Thoracic aorta (tissue), 2 donors: ENCODE results near the gene LMTK3. TPM values are rescaled to one million over a fixed set of nuclear protein-coding genes. Genes with fewer than 3 reads are reported as not detected.

ENCODE experiments used
- ATAC-seq: fragments of 150-250 bp; one replicate; pipeline ENCODE4 v1.8.0; 2017; ENCODE audit warnings: low read depth; ENCODE audit not compliant: insufficient number of reproducible peaks, low FRiP score
- DNase-seq: peaks from one replicate; pipeline ENCODE4 v3.0.0-alpha.2; 2020; ENCODE audit warnings: low spot score
- H3K27ac ChIP-seq, 2 donors: fragments of 200-600 bp; sonication (generic); 1 replicate in 1 of 2; 2 replicates in 1 of 2; pipeline ENCODE4 v1.5.1; 2016; ENCODE audit warnings: mild to moderate bottlenecking in 2 of 2, moderate library complexity in 2 of 2
- H3K27me3 ChIP-seq: fragments of 200-600 bp; sonication (generic); replicated peaks from 2 replicates; pipeline ENCODE4 v1.6.0; 2016; ENCODE audit warnings: mild to moderate bottlenecking; ENCODE audit not compliant: insufficient read depth
- H3K36me3 ChIP-seq: fragments of 200-600 bp; sonication (generic); one replicate; pipeline ENCODE4 v1.5.1; 2016
- H3K4me1 ChIP-seq, 2 donors: fragments of 200-600 bp; sonication (generic); 1 replicate in 1 of 2; 2 replicates in 1 of 2; pipeline versions ENCODE4 v1.5.1 to v1.6.0; 2016; ENCODE audit warnings: low read depth in 2 of 2, mild to moderate bottlenecking in 1 of 2; ENCODE audit not compliant: control insufficient read depth in 1 of 2
- H3K4me3 ChIP-seq: fragments of 200-600 bp; sonication (generic); 2 replicates; pipeline ENCODE4 v1.5.1; 2016; ENCODE audit warnings: mild to moderate bottlenecking
- H3K9me3 ChIP-seq: fragments of 200-600 bp; sonication (generic); 2 replicates; pipeline ENCODE4 v1.5.1; 2016
- CTCF ChIP-seq: fragments of 200-600 bp; sonication (generic); IDR thresholded peaks from one replicate; pipeline ENCODE4 v1.5.1; 2019; ENCODE audit warnings: antibody characterized with exemption
- total RNA-seq, 2 donors: library from RNA; depleted of rRNA; stranded (reverse); fragments of >200 nt; gene quantifications; one replicate each; pipeline versions ENCODE4 v1.1.0 to v1.2.3, GENCODE V29; 2016

LMTK3 gene
- total RNA-seq, 2 donors from 2014 or later, result 0.41 to 4.5 TPM

- ATAC-seq (no peak), DNase-seq (no peak)
- Histone ChIP-seq H3K27me3 (peaks cover 3% of the 10 kb centered on the region), H3K4me1 (peaks cover 17 to 22% of the 10 kb centered on the region in 2 donors), H3K9me3 (no peaks in the 10 kb centered on the region), H3K4me3 (peak overlapping the region; percentile 79), H3K36me3 (peaks cover 3% of the 10 kb centered on the region), H3K27ac (no peak overlapping the region)
- TF ChIP-seq CTCF, result no peak
These were observed 67.9 kb downstream of the LMTK3 start for GRCh38 chr19:48443731-48444128.

- Histone ChIP-seq H3K4me1 (peaks cover 17 to 22% of the 10 kb centered on the region in 2 donors), H3K27ac (no peak overlapping the region), H3K27me3 (peaks cover 3% of the 10 kb centered on the region), H3K36me3 (peaks cover 2% of the 10 kb centered on the region), H3K4me3 (peak overlapping the region; percentile 67), H3K9me3 (no peaks in the 10 kb centered on the region)
- no peak for ATAC-seq
- DNase-seq, result no peak
- no peak for TF ChIP-seq CTCF
These were observed 68.4 kb downstream of the LMTK3 start for GRCh38 chr19:48443256-48443655.

DNA sequence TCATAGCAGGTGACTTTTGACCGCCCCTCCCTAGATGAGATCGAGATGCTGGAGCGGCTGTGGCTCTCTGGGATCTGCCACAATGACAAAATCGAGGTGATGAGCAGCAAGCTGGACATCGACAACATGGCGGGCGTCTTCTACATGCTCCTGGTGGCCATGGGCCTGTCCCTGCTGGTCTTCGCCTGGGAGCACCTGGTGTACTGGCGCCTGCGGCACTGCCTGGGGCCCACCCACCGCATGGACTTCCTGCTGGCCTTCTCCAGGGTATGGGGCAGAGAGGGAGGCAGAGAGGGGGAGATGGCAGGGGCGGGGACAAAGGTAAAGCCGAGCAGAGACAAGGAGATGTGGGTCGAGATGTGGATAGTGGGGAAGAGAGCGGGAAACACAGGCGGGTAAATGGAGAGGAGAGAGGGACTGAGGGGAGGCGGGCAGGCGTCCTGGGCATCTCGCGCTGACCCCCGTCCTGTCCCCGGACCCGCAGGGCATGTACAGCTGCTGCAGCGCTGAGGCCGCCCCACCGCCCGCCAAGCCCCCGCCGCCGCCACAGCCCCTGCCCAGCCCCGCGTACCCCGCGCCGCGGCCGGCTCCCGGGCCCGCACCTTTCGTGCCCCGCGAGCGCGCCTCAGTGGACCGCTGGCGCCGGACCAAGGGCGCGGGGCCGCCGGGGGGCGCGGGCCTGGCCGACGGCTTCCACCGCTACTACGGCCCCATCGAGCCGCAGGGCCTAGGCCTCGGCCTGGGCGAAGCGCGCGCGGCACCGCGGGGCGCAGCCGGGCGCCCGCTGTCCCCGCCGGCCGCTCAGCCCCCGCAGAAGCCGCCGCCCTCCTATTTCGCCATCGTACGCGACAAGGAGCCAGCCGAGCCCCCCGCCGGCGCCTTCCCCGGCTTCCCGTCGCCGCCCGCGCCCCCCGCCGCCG lies 69.3 kb downstream of the LMTK3 start:
- ATAC-seq (no peak), DNase-seq (no peak)
- Histone ChIP-seq H3K27ac (no peak overlapping the region), H3K36me3 (no peaks in the 10 kb centered on the region), H3K4me1 (peaks cover 17 to 22% of the 10 kb centered on the region in 2 donors), H3K9me3 (no peaks in the 10 kb centered on the region), H3K4me3 (no peak overlapping the region), H3K27me3 (peaks cover 3% of the 10 kb centered on the region)
- TF ChIP-seq CTCF, result no peak

DNA sequence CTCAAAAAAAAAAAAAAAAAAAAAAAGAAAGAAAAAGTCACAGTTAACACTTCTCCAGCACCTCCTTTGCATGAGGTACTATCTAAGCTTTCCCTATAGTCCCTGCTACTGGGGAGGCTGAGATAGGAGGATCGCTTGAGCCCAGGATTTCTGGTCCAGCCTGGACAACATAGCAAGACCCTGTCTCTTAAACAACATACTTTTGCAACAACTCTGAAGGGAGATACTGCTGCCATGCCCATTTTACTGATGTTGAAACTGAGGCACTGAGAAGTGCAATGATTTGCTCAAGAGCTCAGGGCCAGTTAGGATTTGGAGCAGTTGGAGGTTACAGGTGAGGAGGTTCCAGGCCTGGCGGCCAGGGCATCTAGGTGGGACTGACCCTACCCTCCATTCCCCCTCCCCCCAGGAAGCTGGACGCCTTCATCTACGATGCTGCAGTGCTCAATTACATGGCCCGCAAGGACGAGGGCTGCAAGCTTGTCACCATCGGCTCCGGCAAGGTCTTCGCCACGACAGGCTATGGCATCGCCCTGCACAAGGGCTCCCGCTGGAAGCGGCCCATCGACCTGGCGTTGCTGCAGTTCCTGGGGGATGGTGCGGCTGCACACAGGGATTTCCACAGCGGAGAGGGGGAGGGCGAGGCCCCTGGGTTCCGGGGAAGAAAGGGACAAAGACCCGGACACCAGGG lies 70.1 kb downstream of the LMTK3 start:
- no peak for DNase-seq
- Histone ChIP-seq H3K4me3 (no peak overlapping the region), H3K36me3 (no peaks in the 10 kb centered on the region), H3K27ac (no peak overlapping the region), H3K27me3 (peaks cover 3% of the 10 kb centered on the region), H3K9me3 (no peaks in the 10 kb centered on the region), H3K4me1 (peaks cover 15 to 20% of the 10 kb centered on the region in 2 donors)
- ATAC-seq, result no peak
- no peak for TF ChIP-seq CTCF

GRCh38 chr19:48436586-48436985 lies 75.0 kb downstream of the LMTK3 start:
- ATAC-seq, result no peak
- no peaks in the 10 kb centered on the region for H3K9me3 ChIP-seq
- no peak for TF ChIP-seq CTCF
- H3K4me3 ChIP-seq, result no peak overlapping the region
- H3K4me1 ChIP-seq, result no peaks in the 10 kb centered on the region
- peaks cover 3% of the 10 kb centered on the region for H3K27me3 ChIP-seq
- no peak overlapping the region for H3K27ac ChIP-seq
- no peak for DNase-seq
- no peaks in the 10 kb centered on the region for H3K36me3 ChIP-seq
